Smooth muscle cell (in vitro differentiated cells): ENCODE measurements around the gene SLC39A11. TPM values are rescaled to one million over a fixed set of nuclear protein-coding genes. Genes with fewer than 3 reads are reported as not detected.

Source experiments
- DNase-seq: peaks from one replicate; lab custom pipeline; 2025; ENCODE audit not compliant: unreplicated experiment; lab: John Stamatoyannopoulos, UW
- H2AFZ ChIP-seq: fragments of 200-600 bp; sonication (generic); 2 replicates; pipeline ENCODE4 v1.6.0; 2016; ENCODE audit warnings: antibody characterized with exemption, low read depth, mild to moderate bottlenecking
- H3F3A ChIP-seq: fragments of 200-600 bp; sonication (generic); 2 replicates; pipeline ENCODE4 v1.6.0; 2017; ENCODE audit warnings: antibody characterized with exemption, low read depth
- H3K27ac ChIP-seq: fragments of 200-600 bp; sonication (generic); 2 replicates; pipeline ENCODE4 v1.5.1; 2016; ENCODE audit warnings: low read depth, mild to moderate bottlenecking
- H3K27me3 ChIP-seq: fragments of 200-600 bp; sonication (generic); 2 replicates; pipeline ENCODE4 v1.6.1; 2016; ENCODE audit warnings: low read depth, mild to moderate bottlenecking
- H3K36me3 ChIP-seq: fragments of 200-600 bp; sonication (generic); 2 replicates; pipeline ENCODE4 v1.5.1; 2016; ENCODE audit warnings: low read depth
- H3K4me1 ChIP-seq: fragments of 200-600 bp; sonication (generic); 2 replicates; pipeline ENCODE4 v1.5.1; 2016; ENCODE audit warnings: low read depth
- H3K4me2 ChIP-seq: fragments of 200-600 bp; sonication (generic); 2 replicates; pipeline ENCODE4 v1.6.0; 2016; ENCODE audit warnings: mild to moderate bottlenecking
- H3K4me3 ChIP-seq: fragments of 200-600 bp; sonication (generic); 2 replicates; pipeline ENCODE4 v1.5.1; 2016; ENCODE audit warnings: mild to moderate bottlenecking
- H3K79me2 ChIP-seq: fragments of 200-600 bp; sonication (generic); 2 replicates; pipeline ENCODE4 v1.6.0; 2016; ENCODE audit warnings: low read depth, mild to moderate bottlenecking
- H3K9ac ChIP-seq: fragments of 200-600 bp; sonication (generic); 2 replicates; pipeline ENCODE4 v1.6.0; 2016; ENCODE audit warnings: low read depth
- H3K9me3 ChIP-seq: fragments of 200-600 bp; sonication (generic); replicated peaks from 2 replicates; pipeline ENCODE4 v1.5.1; 2016; ENCODE audit warnings: low read depth
- H4K20me1 ChIP-seq: fragments of 200-600 bp; sonication (generic); 2 replicates; pipeline ENCODE4 v1.6.0; 2016; ENCODE audit warnings: low read depth
- WGBS: methylation state at CpG from one replicate; pipeline ENCODE4 v1.1.7; 2016; ENCODE audit warnings: low lambda C conversion rate; 5-methylcytosine and 5-hydroxymethylcytosine counted together
- polyA plus RNA-seq: library from polyadenylated mRNA; unstranded; fragments of >200 nt; fragmentation: Nextera tagmentation; extraction: Ambion mirVana; gene quantifications from 2 replicates; pipeline ENCODE4 v1.2.1, GENCODE V29; 2016
- total RNA-seq: library from RNA; depleted of rRNA; stranded (reverse); fragments of >200 nt; gene quantifications from 2 replicates; pipeline ENCODE4 v1.2.3, GENCODE V29; 2014
- TF ChIP-seq, protein P1 (sequence below): fragments of 200-600 bp; sonication (generic); IDR thresholded peaks from 2 replicates; pipeline ENCODE4 v1.5.1; 2017; ENCODE audit warnings: borderline replicate concordance, mild to moderate bottlenecking, antibody characterized with exemption; ENCODE audit not compliant: insufficient read depth, poor library complexity, severe bottlenecking

The SLC39A11 gene
- total and polyA plus RNA-seq, 2 experiments from 2014 or later: 9.2 to 36.7 TPM

DNA sequence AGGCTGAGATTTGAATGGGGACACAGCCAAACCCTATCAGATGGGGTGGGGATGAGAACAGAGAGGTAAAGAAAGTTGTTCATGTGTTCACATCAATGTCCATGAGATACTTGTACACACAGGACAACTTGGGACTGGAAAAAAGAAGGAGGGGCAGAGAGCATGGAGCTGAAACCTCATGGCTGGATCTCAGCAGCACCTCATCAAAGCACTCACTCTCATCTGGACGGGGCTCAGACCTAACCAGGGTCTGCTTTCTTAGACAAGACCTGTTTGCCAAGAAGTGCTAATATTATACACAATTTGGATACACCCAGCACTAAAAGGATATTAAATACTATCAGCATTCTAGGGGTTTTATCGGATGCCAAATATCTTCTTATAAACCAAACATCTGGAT is 399.8 kb downstream of the SLC39A11 start:
- no peak for DNase-seq
- no peak overlapping the region for H3K9ac ChIP-seq
- H3K4me2 ChIP-seq: no peak overlapping the region
- H3K4me1 ChIP-seq: no peaks in the 10 kb centered on the region
- no peaks in the 10 kb centered on the region for H3K27me3 ChIP-seq
- no peak overlapping the region for H2AFZ ChIP-seq
- H3K27ac ChIP-seq: no peak overlapping the region
- TF ChIP-seq, protein P1, sequence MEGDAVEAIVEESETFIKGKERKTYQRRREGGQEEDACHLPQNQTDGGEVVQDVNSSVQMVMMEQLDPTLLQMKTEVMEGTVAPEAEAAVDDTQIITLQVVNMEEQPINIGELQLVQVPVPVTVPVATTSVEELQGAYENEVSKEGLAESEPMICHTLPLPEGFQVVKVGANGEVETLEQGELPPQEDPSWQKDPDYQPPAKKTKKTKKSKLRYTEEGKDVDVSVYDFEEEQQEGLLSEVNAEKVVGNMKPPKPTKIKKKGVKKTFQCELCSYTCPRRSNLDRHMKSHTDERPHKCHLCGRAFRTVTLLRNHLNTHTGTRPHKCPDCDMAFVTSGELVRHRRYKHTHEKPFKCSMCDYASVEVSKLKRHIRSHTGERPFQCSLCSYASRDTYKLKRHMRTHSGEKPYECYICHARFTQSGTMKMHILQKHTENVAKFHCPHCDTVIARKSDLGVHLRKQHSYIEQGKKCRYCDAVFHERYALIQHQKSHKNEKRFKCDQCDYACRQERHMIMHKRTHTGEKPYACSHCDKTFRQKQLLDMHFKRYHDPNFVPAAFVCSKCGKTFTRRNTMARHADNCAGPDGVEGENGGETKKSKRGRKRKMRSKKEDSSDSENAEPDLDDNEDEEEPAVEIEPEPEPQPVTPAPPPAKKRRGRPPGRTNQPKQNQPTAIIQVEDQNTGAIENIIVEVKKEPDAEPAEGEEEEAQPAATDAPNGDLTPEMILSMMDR: no peak
- H3K79me2 ChIP-seq: no peaks in the 10 kb centered on the region
- peaks cover 7% of the 10 kb centered on the region for H3F3A ChIP-seq
- H4K20me1 ChIP-seq: no peaks in the 10 kb centered on the region
- no peaks in the 10 kb centered on the region for H3K36me3 ChIP-seq
- no peak overlapping the region for H3K4me3 ChIP-seq
- no peaks in the 10 kb centered on the region for H3K9me3 ChIP-seq
- 85% methylated on average over 2 of the region's 2 CpGs for WGBS

DNA sequence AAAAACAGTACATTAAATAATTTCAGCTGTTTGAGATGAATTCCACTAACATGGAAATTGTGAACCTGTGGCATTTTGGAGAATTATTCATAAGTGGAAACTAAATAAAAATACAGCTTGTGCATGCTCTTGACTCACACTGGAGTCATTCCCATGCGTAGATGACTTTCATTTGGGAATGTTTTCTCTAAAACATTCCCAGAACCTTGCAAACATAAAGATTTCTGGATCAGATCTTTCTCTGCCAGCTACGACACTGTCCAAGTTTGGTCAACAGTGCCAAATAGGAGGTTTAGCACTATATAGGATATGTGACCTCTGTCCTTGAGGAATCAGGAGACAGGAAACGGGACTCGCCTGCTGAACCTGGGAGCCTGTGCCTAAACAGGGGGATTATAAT is 400.9 kb downstream of the SLC39A11 start:
- Histone ChIP-seq H2AFZ (no peak overlapping the region), H3K4me2 (no peak overlapping the region), H3F3A (no peaks in the 10 kb centered on the region), H4K20me1 (no peaks in the 10 kb centered on the region), H3K27ac (no peak overlapping the region), H3K4me3 (no peak overlapping the region), H3K9ac (no peak overlapping the region), H3K27me3 (no peaks in the 10 kb centered on the region), H3K79me2 (no peaks in the 10 kb centered on the region), H3K4me1 (no peaks in the 10 kb centered on the region), H3K36me3 (no peaks in the 10 kb centered on the region), H3K9me3 (no peaks in the 10 kb centered on the region)
- WGBS: 76% methylated on average over 4 of the region's 4 CpGs
- DNase-seq: no peak
- TF ChIP-seq, protein P1: no peak

DNA sequence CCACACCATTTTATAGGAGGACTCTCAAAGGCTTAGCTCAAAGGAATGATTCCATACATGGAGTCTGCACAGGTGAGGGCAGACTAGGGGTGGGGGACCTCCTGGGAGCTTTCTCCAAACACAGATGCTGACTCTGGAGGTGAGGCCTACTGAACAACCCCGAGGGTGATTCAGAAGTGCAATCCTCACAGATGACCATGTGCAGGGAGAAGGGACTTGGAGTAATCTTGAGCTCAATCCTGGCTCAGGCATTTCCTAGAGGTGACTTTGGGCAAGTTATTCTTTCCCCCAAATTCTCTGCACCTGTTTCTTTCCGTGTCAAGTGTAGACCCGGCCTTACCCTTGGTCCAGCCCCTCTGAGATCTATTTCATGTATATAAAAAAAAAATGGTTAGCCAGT is 401.5 kb downstream of the SLC39A11 start:
- 96% methylated on average over 3 of the region's 3 CpGs for WGBS
- H3K36me3 ChIP-seq: no peaks in the 10 kb centered on the region
- H3K9me3 ChIP-seq: no peaks in the 10 kb centered on the region
- H3F3A ChIP-seq: no peaks in the 10 kb centered on the region
- H3K27me3 ChIP-seq: no peaks in the 10 kb centered on the region
- H3K9ac ChIP-seq: no peak overlapping the region
- H2AFZ ChIP-seq: no peak overlapping the region
- H3K4me1 ChIP-seq: no peaks in the 10 kb centered on the region
- H3K4me2 ChIP-seq: no peak overlapping the region
- H3K27ac ChIP-seq: no peak overlapping the region
- no peak overlapping the region for H3K4me3 ChIP-seq
- TF ChIP-seq, protein P1: no peak
- DNase-seq: no peak
- H4K20me1 ChIP-seq: no peaks in the 10 kb centered on the region
- H3K79me2 ChIP-seq: no peaks in the 10 kb centered on the region

DNA sequence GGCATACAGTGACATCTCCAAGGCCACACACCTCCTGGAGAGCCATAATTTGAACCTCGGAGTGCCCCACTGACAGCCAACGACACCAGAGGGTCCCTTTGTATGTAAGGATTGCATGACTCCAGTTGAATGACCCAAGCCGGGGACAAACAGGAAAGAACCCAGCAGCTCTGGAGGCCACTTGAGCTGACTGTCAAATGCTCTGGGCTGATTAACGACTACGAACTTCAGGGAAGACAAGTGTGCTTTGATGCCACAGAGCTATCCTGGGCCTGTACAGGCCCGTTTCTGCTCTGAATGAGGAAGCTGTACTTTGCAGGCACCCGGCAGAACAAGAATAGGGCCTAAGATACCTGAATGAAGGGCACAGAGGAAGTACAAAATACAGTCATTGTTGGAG is 404.6 kb downstream of the SLC39A11 start:
- H4K20me1 ChIP-seq: no peaks in the 10 kb centered on the region
- H3K4me3 ChIP-seq: no peak overlapping the region
- H2AFZ ChIP-seq: no peak overlapping the region
- H3K27me3 ChIP-seq: no peaks in the 10 kb centered on the region
- peaks cover 8% of the 10 kb centered on the region for H3F3A ChIP-seq
- no peak overlapping the region for H3K9ac ChIP-seq
- no peak overlapping the region for H3K4me2 ChIP-seq
- no peaks in the 10 kb centered on the region for H3K9me3 ChIP-seq
- WGBS: 67% methylated on average over 7 of the region's 7 CpGs
- peaks cover 13% of the 10 kb centered on the region for H3K4me1 ChIP-seq
- H3K36me3 ChIP-seq: no peaks in the 10 kb centered on the region
- no peaks in the 10 kb centered on the region for H3K79me2 ChIP-seq
- TF ChIP-seq, protein P1: no peak
- no peak overlapping the region for H3K27ac ChIP-seq
- DNase-seq: no peak
